HEK293 (cell line): ENCODE measurements around the gene LONRF2.

Experiments
- CTCF ChIP-seq: fragments of 450-650 bp; formaldehyde crosslinking; IDR thresholded peaks from 2 replicates; pipeline ENCODE4 v1.5.1; 2016; ENCODE audit warnings: missing biosample characterization, missing genetic modification characterization
- PRDM10 ChIP-seq: fragments of 450-650 bp; formaldehyde crosslinking; IDR thresholded peaks from 2 replicates; pipeline ENCODE4 v1.5.1; 2016; ENCODE audit warnings: missing biosample characterization, missing genetic modification characterization
- SP7 ChIP-seq: fragments of 450-650 bp; formaldehyde crosslinking; IDR thresholded peaks from 2 replicates; pipeline ENCODE4 v1.5.1; 2016; ENCODE audit warnings: missing biosample characterization, missing genetic modification characterization
- ZNF121 ChIP-seq: fragments of 450-650 bp; formaldehyde crosslinking; IDR thresholded peaks from 2 replicates; pipeline ENCODE4 v1.5.1; 2016; ENCODE audit warnings: missing biosample characterization, missing genetic modification characterization
- ZNF280D ChIP-seq: fragments of 450-650 bp; formaldehyde crosslinking; IDR thresholded peaks from 2 replicates; pipeline ENCODE4 v1.5.1; 2016; ENCODE audit warnings: missing biosample characterization, missing genetic modification characterization
- ZNF292 ChIP-seq: fragments of 450-650 bp; formaldehyde crosslinking; IDR thresholded peaks from 2 replicates; pipeline ENCODE4 v1.5.1; 2016; ENCODE audit warnings: low read depth, missing biosample characterization, missing genetic modification characterization, borderline replicate concordance
- ZNF350 ChIP-seq: fragments of 450-650 bp; formaldehyde crosslinking; IDR thresholded peaks from 2 replicates; pipeline ENCODE4 v1.5.0; 2017; ENCODE audit warnings: missing biosample characterization, mild to moderate bottlenecking, missing genetic modification characterization
- ZSCAN16 ChIP-seq: fragments of 450-650 bp; formaldehyde crosslinking; IDR thresholded peaks from 2 replicates; pipeline ENCODE4 v1.5.1; 2016; ENCODE audit warnings: missing biosample characterization, missing genetic modification characterization
- TF ChIP-seq, protein P1 (sequence below): fragments of 450-650 bp; formaldehyde crosslinking; IDR thresholded peaks from 2 replicates; pipeline ENCODE4 v1.5.1; 2016; ENCODE audit warnings: missing biosample characterization, missing genetic modification characterization

DNA sequence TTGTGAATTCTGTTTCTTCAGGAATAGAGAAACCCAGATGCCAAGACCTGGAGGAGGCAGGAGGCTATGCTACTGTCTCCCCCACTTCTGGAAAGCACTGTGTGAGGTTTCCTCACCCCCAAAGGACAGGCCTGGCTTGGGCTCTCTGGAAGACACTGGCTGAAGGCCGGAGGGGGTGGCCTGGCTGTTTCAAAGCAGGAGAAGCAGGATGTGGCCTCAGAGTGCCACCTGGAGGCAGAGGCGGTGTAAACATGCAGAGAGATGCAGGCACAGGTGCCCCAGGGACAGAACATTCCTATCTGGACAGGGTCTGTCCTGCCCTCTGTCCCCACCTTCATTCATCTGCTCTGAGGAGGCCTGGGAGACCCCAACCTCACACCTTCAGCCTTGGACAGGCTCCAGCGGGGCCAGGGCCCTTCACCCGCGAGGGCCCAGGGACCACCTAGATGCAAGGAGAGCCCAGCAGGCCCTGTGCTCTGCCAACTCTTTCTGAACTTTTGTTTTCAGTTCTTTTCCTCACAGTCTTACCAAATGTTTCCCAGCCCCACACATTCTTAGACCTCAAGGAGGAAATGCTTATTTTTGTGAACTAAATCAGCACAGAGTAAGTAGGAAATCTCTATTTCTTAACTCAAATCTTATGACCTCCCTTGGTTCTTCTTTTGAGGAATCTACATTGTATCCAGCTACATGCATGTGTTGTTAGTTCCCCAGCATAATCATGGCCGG lies 79.2 kb downstream of the LONRF2 start:
- TF ChIP-seq, protein P1, sequence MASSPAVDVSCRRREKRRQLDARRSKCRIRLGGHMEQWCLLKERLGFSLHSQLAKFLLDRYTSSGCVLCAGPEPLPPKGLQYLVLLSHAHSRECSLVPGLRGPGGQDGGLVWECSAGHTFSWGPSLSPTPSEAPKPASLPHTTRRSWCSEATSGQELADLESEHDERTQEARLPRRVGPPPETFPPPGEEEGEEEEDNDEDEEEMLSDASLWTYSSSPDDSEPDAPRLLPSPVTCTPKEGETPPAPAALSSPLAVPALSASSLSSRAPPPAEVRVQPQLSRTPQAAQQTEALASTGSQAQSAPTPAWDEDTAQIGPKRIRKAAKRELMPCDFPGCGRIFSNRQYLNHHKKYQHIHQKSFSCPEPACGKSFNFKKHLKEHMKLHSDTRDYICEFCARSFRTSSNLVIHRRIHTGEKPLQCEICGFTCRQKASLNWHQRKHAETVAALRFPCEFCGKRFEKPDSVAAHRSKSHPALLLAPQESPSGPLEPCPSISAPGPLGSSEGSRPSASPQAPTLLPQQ (tag by site-specific recombination): no peak
- no peak for TF ChIP-seq ZNF121 (tag by site-specific recombination)
- TF ChIP-seq CTCF (tag by site-specific recombination): peak; percentile 78
- no peak for TF ChIP-seq ZNF350 (tag by site-specific recombination)
- no peak for TF ChIP-seq SP7 (tag by site-specific recombination)
- TF ChIP-seq PRDM10 (tag by site-specific recombination): no peak
- TF ChIP-seq ZNF292 (tag by site-specific recombination): no peak
- no peak for TF ChIP-seq ZSCAN16 (tag by site-specific recombination)
- TF ChIP-seq ZNF280D (tag by site-specific recombination): no peak
